Parathyroid adenoma (tissue), 2 donors: Measurements from ENCODE around the gene CD1B.

ENCODE experiments used
- H2AFZ ChIP-seq: fragments of 300-600 bp; sonication (generic); one replicate; pipeline ENCODE4 v1.7.0; 2017; ENCODE audit warnings: antibody characterized with exemption, mild to moderate bottlenecking
- H3K27ac ChIP-seq: fragments of 300-600 bp; sonication (generic); one replicate; pipeline ENCODE4 v1.7.0; 2017
- H3K27me3 ChIP-seq: fragments of 300-600 bp; sonication (generic); one replicate; pipeline ENCODE4 v1.7.0; 2017; ENCODE audit warnings: low read length; ENCODE audit not compliant: control insufficient read depth, insufficient read depth
- H3K36me3 ChIP-seq: fragments of 300-600 bp; sonication (generic); one replicate; pipeline ENCODE4 v1.7.0; 2017; ENCODE audit warnings: low read length; ENCODE audit not compliant: control insufficient read depth, insufficient read depth
- H3K4me1 ChIP-seq: fragments of 300-600 bp; sonication (generic); one replicate; pipeline ENCODE4 v1.7.0; 2017; ENCODE audit warnings: control low read depth
- H3K4me2 ChIP-seq: fragments of 300-600 bp; sonication (generic); one replicate; pipeline ENCODE4 v1.7.0; 2017; ENCODE audit warnings: low read length
- H3K4me3 ChIP-seq: fragments of 300-600 bp; sonication (generic); one replicate; pipeline ENCODE4 v1.7.0; 2017; ENCODE audit warnings: low read depth, low read length
- H3K79me2 ChIP-seq: fragments of 300-600 bp; sonication (generic); one replicate; pipeline ENCODE4 v1.7.0; 2017; ENCODE audit warnings: control low read depth
- H3K9ac ChIP-seq: fragments of 300-600 bp; sonication (generic); one replicate; pipeline ENCODE4 v1.7.0; 2017; ENCODE audit warnings: mild to moderate bottlenecking
- H3K9me3 ChIP-seq: fragments of 300-600 bp; sonication (generic); one replicate; pipeline ENCODE4 v1.7.0; 2017; ENCODE audit warnings: low read length; ENCODE audit not compliant: control insufficient read depth
- TF ChIP-seq, protein P1 (sequence below): fragments of 300-600 bp; sonication (generic); IDR thresholded peaks from one replicate; pipeline ENCODE4 v1.7.0; 2017; ENCODE audit warnings: antibody characterized with exemption, mild to moderate bottlenecking
- donor health status: primary hyperparathyroidism.

Gene CD1B

DNA sequence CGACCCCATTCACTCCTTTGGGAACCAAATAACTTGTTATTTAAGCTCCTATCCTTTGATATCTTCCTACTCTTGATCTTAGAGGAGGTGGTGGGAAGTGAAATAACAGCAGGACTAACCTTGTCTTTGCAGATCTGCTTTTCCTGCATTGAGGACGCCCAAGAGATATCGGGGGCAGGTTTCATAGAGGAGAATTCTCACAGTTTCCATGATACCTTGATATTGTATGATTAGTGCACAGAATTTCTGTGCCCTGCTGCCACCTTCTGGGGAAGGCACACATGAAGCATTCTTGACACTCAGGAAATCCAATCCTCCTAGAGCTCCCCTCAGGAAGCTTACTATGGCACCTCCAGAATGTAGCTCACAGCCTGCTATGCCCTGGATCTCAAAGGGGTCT, 1.6 kb downstream of the CD1B start:
- H3K79me2 ChIP-seq: no peaks in the 10 kb centered on the region
- no peak overlapping the region for H3K9ac ChIP-seq
- no peak overlapping the region for H3K4me2 ChIP-seq
- no peak overlapping the region for H3K4me3 ChIP-seq
- H3K27ac ChIP-seq: no peak overlapping the region
- H3K27me3 ChIP-seq: no peaks in the 10 kb centered on the region
- no peaks in the 10 kb centered on the region for H3K36me3 ChIP-seq
- TF ChIP-seq, protein P1, sequence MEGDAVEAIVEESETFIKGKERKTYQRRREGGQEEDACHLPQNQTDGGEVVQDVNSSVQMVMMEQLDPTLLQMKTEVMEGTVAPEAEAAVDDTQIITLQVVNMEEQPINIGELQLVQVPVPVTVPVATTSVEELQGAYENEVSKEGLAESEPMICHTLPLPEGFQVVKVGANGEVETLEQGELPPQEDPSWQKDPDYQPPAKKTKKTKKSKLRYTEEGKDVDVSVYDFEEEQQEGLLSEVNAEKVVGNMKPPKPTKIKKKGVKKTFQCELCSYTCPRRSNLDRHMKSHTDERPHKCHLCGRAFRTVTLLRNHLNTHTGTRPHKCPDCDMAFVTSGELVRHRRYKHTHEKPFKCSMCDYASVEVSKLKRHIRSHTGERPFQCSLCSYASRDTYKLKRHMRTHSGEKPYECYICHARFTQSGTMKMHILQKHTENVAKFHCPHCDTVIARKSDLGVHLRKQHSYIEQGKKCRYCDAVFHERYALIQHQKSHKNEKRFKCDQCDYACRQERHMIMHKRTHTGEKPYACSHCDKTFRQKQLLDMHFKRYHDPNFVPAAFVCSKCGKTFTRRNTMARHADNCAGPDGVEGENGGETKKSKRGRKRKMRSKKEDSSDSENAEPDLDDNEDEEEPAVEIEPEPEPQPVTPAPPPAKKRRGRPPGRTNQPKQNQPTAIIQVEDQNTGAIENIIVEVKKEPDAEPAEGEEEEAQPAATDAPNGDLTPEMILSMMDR: no peak
- no peak overlapping the region for H2AFZ ChIP-seq
- no peaks in the 10 kb centered on the region for H3K9me3 ChIP-seq
- H3K4me1 ChIP-seq: no peaks in the 10 kb centered on the region

DNA sequence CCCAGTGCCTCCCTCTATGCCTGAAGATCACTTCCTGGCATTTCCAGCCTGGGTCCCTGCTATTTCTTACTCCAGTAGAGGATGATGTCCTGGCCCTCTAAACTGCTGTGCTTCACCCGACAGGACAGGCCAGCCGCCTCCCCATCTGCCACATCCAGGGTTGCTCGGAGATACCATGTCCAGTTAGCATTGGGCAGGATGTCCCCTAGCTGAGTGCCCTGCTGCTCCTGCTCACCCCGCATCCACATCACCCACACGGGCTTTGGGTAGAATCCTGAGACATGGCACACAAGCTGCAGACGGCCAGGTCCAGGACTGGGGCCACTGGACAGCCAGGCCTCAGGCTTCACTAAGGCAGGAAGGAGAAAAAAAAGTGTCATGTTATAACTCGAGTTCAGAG, 2.0 kb downstream of the CD1B start:
- Histone ChIP-seq H3K27ac (no peak overlapping the region), H3K9me3 (no peaks in the 10 kb centered on the region)
- TF ChIP-seq, protein P1: no peak

DNA sequence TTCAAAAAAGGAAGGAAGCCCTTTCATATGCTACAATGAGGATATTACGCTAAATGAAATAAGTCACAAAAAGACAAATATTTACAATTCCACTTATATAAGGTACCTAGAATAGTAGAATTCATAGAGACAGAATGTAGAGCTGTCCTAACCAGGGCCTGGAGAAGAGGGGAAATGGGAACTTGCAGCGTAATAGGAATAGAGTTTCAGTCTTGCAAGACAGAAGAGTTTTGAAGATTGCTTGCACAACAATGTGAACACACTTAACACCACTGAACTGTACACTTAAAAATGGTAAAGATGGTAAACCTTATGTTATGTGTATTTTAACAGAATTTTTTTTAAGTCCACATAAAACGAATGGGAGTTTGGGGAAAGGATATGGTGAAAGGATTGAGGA, 2.9 kb downstream of the CD1B start:
- TF ChIP-seq, protein P1: no peak
- Histone ChIP-seq H2AFZ (no peak overlapping the region), H3K4me2 (no peak overlapping the region), H3K4me3 (no peak overlapping the region), H3K36me3 (no peaks in the 10 kb centered on the region), H3K9me3 (no peaks in the 10 kb centered on the region), H3K27ac (no peak overlapping the region), H3K9ac (no peak overlapping the region), H3K4me1 (no peaks in the 10 kb centered on the region), H3K27me3 (no peaks in the 10 kb centered on the region), H3K79me2 (no peaks in the 10 kb centered on the region)

More for the DNA sequence above, 2.0 kb downstream of the CD1B start:
- Histone ChIP-seq H2AFZ (no peak overlapping the region), H3K27me3 (no peaks in the 10 kb centered on the region), H3K4me3 (no peak overlapping the region), H3K4me1 (no peaks in the 10 kb centered on the region), H3K36me3 (no peaks in the 10 kb centered on the region), H3K4me2 (no peak overlapping the region), H3K79me2 (no peaks in the 10 kb centered on the region), H3K9ac (no peak overlapping the region)

DNA sequence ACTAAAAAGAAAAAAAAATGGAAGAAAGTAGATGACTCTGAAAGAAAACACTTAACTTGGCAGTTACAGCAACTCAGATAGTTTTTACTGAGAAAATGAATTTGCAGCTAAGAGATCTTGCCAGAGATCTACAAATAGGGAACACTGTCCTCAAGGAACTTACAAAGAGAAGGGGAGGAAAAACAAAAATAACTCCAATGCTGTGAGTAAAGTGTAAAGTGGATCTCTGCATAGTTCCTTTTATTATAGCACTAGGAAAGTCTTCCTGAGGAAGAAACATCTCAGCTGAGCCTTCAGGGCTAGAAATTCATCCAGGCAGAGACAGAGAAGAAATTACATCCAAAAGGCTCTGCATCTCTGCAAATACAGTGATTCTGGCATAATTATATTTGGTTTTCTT, 3.9 kb downstream of the CD1B start:
- no peaks in the 10 kb centered on the region for H3K79me2 ChIP-seq
- H3K36me3 ChIP-seq: no peaks in the 10 kb centered on the region
- TF ChIP-seq, protein P1: no peak

DNA sequence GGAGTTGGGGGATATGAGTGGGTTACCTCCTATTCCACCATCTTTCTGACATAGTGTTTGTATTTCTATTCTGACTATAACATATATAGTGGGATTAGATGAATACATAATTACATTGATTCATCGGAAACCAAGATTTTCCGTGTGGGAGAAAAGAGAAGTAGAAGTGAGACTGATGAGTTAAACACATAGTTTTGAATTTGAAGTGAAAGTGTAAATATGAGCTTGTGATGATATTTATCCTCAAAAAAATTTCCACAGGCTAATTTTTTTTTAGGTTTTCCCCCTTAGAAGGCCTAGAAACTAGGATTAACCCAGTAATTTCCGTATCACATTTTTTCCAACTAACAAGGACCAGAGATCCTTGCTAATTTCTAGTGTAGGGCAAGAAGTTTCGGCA, 6.9 kb downstream of the CD1B start:
- Histone ChIP-seq H3K9ac (no peak overlapping the region), H3K9me3 (no peaks in the 10 kb centered on the region), H3K27ac (no peak overlapping the region), H3K4me2 (no peak overlapping the region), H3K4me3 (no peak overlapping the region), H3K4me1 (no peaks in the 10 kb centered on the region), H3K79me2 (no peaks in the 10 kb centered on the region), H2AFZ (no peak overlapping the region), H3K36me3 (no peaks in the 10 kb centered on the region), H3K27me3 (no peaks in the 10 kb centered on the region)
- TF ChIP-seq, protein P1: no peak

More for the DNA sequence above, 3.9 kb downstream of the CD1B start:
- Histone ChIP-seq H3K27me3 (no peaks in the 10 kb centered on the region), H3K9me3 (no peaks in the 10 kb centered on the region), H2AFZ (no peak overlapping the region), H3K4me1 (no peaks in the 10 kb centered on the region), H3K9ac (no peak overlapping the region), H3K4me2 (no peak overlapping the region), H3K4me3 (no peak overlapping the region), H3K27ac (no peak overlapping the region)
